ENCODE results near the gene MCRIP2.

The MCRIP2 gene

DNA sequence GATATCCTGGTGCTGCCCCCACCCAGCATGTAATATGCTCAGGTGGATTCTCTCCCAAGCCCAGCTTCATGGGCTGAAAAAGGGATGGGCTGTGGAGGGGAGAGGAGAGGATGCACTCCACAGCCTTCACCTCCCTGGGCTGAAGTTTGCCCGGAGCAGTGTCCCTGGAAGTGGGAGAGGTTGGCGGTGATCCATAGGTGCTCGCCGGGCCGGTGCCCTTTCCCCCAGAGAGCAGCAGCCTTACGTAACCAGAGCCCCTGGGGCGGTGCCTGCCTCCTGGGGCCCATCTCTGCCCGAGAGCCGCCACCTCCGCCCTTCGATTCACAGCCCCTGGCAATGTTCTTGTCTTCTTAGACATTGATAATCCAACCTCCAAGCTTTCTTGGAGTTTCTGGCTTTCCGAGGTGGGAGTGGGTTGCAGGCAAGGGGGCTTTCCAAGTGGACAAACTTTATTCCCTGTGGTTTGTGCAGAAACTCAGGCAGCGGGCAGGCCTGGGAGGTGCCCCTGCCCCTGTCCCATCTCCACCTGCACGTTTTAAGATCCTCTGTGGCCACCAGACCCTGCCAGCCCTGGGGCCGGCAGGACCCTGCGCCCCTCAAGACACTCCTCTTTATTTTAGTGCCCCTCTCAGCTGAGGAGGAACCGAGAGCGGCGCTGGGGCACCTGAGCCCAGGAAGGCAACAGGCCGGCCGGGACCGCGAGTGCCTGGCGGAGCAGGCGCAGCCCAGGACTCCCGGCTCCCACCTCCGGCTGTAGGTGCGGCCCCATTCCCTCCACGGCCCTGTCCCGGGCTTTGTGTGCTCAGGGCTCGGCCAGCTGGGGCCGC, 4.4 kb downstream of the MCRIP2 start:
- no peak for DNase-seq
- H3K4me1 Mint-ChIP-seq: peaks cover 27% of the 10 kb centered on the region
- H3K4me3 Mint-ChIP-seq: no peak overlapping the region
- H3K36me3 Mint-ChIP-seq: no peaks in the 10 kb centered on the region
- no peak overlapping the region for H3K27ac Mint-ChIP-seq
- no peaks in the 10 kb centered on the region for H3K27me3 Mint-ChIP-seq
- H3K9me3 Mint-ChIP-seq: no peaks in the 10 kb centered on the region
- CTCF ChIA-PET: no interaction called here

DNA sequence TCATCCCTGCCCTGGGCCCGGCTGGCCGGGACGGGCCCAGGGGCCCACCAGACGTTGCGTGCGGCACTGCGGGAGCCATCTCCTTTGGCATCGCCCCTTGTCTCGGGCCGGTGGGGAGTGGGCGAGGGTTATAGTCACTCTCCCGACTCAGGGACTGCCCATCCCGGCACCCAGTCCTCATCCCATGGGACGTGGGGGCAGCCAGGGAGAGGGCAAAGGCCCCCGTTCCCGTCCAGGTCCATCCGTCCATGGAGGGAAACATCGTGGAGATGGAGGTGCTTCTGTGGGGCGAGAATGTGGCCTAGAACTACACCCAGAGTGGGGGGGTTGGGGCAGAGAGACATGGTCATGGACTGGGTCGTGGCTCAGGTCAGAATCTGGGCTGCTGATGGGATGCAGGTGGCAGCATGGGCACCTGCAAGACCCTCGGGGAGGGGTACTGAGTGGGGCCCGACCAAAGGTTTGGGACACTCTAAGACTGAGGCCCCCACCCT, 5.1 kb downstream of the MCRIP2 start:
- H3K4me3 Mint-ChIP-seq: no peak overlapping the region
- peaks cover 29% of the 10 kb centered on the region for H3K4me1 Mint-ChIP-seq
- H3K27me3 Mint-ChIP-seq: no peaks in the 10 kb centered on the region
- CTCF ChIA-PET: interaction anchor here (1.6 kb wide), 1 partner anchor 34 kb away, joined by 3 read pairs; the partner anchor contains the start of gene STUB1
- H3K36me3 Mint-ChIP-seq: no peaks in the 10 kb centered on the region
- H3K9me3 Mint-ChIP-seq: no peaks in the 10 kb centered on the region
- no peak overlapping the region for H3K27ac Mint-ChIP-seq
- no peak for DNase-seq

DNA sequence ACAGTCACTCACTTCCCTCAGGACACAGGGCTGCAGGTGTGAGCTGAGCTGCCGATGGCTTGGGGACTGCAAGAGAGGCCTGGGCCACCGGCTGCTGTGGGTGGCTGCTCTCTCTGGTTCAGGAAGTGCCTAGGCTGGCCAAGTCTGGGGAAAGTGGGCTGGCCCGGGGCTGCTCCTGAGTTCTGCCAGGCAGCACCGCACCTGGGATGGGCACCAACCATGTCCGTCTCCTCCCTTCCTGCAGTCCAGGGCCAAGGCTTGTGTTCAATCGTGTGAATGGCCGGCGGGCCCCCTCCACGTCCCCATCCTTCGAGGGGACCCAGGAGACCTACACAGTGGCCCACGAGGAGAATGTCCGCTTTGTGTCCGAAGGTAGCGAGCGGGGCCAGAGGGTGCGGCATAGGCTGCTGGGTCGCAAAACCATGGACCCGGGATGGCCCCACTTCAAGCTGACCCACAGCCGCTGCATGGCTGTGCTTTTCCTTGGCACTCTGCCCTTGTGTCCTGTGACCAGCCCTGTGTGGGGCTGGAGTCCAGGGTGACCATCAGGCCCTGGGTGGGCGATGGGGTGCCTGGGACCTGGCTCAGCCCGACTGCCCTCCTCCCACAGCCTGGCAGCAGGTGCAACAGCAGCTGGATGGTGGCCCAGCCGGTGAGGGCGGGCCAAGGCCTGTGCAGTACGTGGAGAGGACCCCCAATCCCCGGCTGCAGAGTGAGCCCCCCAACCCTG, 5.7 kb downstream of the MCRIP2 start:
- H3K27ac Mint-ChIP-seq: no peak overlapping the region
- H3K36me3 Mint-ChIP-seq: no peaks in the 10 kb centered on the region
- CTCF ChIA-PET: interaction anchor here (0.7 to 1.6 kb wide), 3 partner anchors 11 to 152 kb away, joined by 3 read pairs; partner anchors contain the start of genes METTL26 and STUB1
- H3K9me3 Mint-ChIP-seq: no peaks in the 10 kb centered on the region
- peaks cover 29% of the 10 kb centered on the region for H3K4me1 Mint-ChIP-seq
- no peak overlapping the region for H3K4me3 Mint-ChIP-seq
- H3K27me3 Mint-ChIP-seq: no peaks in the 10 kb centered on the region
- no peak for DNase-seq

DNA sequence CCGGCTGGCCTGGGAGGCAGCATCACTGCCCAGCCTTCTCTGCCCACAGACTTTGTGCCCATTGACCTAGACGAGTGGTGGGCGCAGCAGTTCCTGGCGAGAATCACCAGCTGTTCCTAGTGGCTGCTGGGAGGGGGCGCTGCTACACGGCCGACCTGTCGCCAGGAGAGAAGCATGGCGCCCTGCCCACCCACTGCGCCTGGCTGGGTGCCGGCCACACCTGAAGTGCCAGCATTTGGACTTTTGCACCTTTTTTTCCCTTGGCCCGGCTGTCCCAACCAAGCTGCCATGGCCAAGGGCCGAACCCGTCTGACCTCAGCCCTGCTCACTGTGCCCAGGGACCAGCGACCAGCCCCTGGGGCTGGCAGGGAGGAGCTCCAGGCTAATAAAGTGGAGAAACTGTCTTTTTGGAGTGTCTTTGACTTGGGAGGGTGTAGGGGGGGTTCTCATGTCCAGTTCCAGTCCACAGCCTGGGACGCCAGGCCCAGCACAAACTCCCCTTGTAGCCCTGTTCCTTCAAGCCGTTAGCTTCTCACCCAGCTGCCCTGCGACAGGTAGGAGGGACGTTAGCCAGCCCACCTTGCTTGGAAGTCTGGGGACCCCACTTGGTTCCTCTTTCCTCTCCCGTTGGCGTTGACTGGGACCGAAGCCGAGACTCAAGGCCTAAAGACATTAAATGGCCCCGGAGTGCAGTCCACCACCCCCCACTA, 6.6 kb downstream of the MCRIP2 start:
- Mint-ChIP-seq H3K36me3 (peaks cover 1% of the 10 kb centered on the region), H3K9me3 (no peaks in the 10 kb centered on the region), H3K4me3 (peak overlapping the region; percentile 74), H3K27me3 (no peaks in the 10 kb centered on the region), H3K4me1 (peaks cover 25% of the 10 kb centered on the region), H3K27ac (peak overlapping the region; percentile 81)
- DNase-seq: peak; percentile 54
- CTCF ChIA-PET: interaction anchor here (0.7 to 1.6 kb wide), 4 partner anchors 12 to 153 kb away, joined by 3 read pairs; partner anchors contain the start of genes METTL26 and STUB1

DNA sequence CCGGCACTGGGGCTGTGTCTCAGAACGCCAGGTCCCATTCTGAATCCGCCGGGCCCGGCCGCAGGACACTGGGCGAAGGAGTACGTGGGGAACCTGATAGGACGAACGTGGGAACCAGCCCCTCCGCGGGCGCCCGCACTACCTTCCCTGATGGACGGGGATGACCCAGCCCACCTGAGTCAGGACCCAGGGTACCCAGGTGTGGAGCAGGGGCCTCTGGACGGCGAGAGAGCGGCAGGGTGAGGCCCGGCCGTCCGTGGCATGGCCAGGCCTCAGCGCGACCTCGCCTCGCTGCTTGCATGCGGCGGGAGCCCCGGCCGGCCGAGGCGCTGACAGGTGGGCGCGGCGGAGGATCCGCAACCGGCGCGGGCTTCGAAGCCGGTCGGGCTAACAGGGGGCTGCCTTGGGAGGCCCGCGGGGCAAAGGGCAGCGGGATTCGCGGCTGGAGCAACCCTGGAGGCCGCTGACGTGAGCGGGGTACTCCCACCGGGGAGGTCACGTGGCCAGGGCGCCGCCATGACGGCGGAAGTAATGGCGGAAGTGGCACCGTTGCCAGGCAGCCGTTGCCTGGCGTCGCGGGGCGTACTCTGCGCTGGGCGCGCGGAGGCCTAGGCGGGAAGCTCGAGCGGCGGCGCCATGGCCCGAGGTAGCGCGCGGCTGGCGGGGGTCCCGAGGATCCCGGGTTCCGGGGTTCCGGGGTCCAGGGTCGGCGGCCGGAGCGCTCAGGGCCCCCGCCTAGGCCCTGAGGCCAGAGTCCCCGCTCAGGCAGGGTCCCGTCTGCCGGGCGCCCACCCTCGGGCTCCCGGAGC, 7.4 kb downstream of the MCRIP2 start, which contains the start of gene WDR90:
Gene WDR90, plus strand, starts transcription at position 585 of the 809 bp plus-strand sequence. Its CDS starts 52 bp downstream, at position 637.
- no peaks in the 10 kb centered on the region for H3K9me3 Mint-ChIP-seq
- DNase-seq: peak; percentile 96
- peak within 1 kb of the TSS; percentile 81 for H3K27ac Mint-ChIP-seq
- peak within 1 kb of the TSS; percentile 75 for H3K4me3 Mint-ChIP-seq
- peaks cover 1% of the 10 kb centered on the region for H3K36me3 Mint-ChIP-seq
- CTCF ChIA-PET: interaction anchor here (0.7 kb wide), 1 partner anchor 13 kb away, joined by 3 read pairs; the partner anchor contains the start of gene METTL26
- H3K27me3 Mint-ChIP-seq: no peaks in the 10 kb centered on the region
- H3K4me1 Mint-ChIP-seq: peaks cover 21% of the 10 kb centered on the region

DNA sequence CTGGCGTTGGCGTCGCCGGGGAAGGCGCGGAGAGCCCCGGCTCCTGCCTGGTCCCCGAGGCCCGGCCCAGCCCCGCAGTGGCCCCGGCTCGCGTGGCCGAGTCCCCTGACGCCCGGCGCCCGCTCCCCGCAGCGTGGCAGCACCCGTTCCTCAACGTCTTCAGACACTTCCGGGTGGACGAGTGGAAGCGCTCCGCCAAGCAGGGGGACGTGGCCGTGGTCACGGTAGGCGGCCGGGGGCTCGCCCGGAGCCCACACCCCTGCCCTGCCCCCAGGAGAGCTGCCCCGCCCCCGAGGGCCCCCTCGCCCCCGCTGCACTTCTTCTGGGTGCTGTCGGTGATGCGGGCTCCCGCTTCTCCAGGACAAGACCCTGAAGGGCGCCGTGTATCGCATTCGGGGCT, 8.0 kb downstream of the MCRIP2 start:
- peak; percentile 58 for DNase-seq
- Mint-ChIP-seq H3K27ac (no peak overlapping the region), H3K4me1 (peaks cover 18% of the 10 kb centered on the region), H3K36me3 (peaks cover 1% of the 10 kb centered on the region), H3K27me3 (no peaks in the 10 kb centered on the region), H3K9me3 (no peaks in the 10 kb centered on the region), H3K4me3 (peak overlapping the region; percentile 75)
- CTCF ChIA-PET: interaction anchor here (0.9 kb wide), 1 partner anchor 10 kb away, joined by 4 read pairs; no protein-coding TSS in a partner anchor

DNA sequence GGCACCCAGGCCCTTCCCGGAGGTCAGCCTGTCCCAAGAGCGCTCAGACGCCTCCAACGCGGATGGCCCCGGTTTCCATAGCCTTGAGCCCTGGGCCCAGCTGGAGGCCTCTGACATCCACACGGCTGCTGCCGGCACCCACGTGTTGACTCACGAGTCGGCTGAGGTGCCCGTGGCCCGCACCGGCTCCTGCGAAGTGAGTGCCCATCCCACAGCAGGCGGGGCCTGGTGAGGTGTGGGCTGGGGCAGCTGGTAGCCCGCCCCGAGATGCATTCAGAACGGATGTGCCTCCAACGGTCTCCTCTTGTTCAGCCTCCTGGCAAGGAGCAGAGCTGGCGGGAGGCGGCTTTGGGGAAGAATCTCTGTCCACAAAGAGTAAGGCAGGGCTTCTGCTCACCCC, 10.2 kb downstream of the MCRIP2 start:
- Mint-ChIP-seq H3K27ac (no peak overlapping the region), H3K9me3 (no peaks in the 10 kb centered on the region), H3K4me1 (peaks cover 17% of the 10 kb centered on the region), H3K4me3 (no peak overlapping the region), H3K36me3 (peaks cover 1% of the 10 kb centered on the region), H3K27me3 (no peaks in the 10 kb centered on the region)
- CTCF ChIA-PET: interaction anchor here (1.2 kb wide), 1 partner anchor 12 kb away, joined by 3 read pairs; no protein-coding TSS in a partner anchor
- DNase-seq: no peak

DNA sequence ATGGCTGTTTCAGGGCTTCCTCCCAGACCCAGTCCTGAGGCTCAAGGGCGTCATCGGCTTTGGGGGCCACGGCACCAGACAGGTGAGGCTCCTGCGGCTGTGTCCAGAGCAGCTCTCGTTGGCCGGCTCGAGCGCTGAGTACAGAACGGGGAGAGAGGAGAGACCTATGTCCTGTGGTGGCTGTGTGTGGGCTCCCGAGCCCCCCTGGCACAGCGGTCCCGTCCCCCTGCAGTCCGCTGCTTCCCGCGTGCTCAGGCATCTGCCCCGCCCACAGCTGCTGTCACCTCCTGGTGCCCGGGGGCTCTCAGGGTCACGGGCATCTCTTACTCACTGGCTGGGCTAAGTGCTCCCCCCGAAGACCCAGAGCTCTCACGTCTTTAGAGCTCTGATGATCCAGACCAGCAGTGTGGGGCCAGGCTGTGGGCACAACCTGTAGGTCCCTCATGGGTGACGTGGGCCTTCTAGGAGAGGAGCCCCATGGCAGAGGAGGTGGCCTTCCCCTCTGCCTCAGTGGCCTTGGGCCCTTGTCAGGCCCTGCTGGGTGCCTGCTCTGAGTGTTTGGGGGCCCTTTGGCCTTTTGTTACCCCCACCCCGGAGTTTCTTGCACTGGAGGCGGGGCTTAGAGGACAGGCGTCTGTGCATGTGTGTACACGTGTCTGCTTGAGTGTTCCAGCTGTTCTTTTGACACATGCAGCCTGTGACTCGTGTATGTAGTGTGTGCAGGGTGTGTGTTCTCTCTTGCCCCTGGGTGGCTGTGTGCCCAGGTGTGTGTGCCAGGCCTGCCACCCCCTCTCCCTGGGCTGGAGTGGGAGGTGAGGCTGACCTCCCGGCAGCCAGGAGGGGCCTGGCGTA, 11.1 kb downstream of the MCRIP2 start:
- Mint-ChIP-seq H3K27me3 (no peaks in the 10 kb centered on the region), H3K4me3 (no peak overlapping the region), H3K36me3 (peaks cover 1% of the 10 kb centered on the region), H3K4me1 (peaks cover 17% of the 10 kb centered on the region), H3K9me3 (no peaks in the 10 kb centered on the region), H3K27ac (no peak overlapping the region)
- no peak for DNase-seq
- CTCF ChIA-PET: interaction anchor here (1.1 kb wide), 1 partner anchor 73 kb away, joined by 3 read pairs; no protein-coding TSS in a partner anchor

DNA sequence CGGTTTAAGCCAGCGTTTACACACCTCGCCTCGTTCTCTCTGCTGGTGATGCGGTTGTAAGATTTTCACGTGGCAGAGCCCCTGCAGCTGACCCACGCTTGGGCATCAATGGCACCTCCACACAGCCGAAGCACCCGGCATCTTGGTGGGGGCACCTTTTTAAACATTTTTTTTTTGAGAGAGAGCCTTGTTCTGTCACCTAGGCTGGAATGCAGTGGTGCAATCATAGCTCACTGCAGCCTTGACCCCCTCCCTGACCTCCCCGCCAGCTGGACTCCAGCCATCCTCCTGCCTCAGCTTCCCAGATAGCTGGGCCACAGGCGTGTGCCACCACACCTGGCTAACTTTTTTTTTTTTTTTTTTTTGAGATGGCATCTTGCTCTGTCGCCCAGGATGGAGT, 12.4 kb downstream of the MCRIP2 start:
- CTCF ChIA-PET: no interaction called here
- H3K4me3 Mint-ChIP-seq: no peak overlapping the region
- no peaks in the 10 kb centered on the region for H3K9me3 Mint-ChIP-seq
- no peak for DNase-seq
- no peak overlapping the region for H3K27ac Mint-ChIP-seq
- H3K36me3 Mint-ChIP-seq: peaks cover 1% of the 10 kb centered on the region
- H3K27me3 Mint-ChIP-seq: no peaks in the 10 kb centered on the region
- peaks cover 10% of the 10 kb centered on the region for H3K4me1 Mint-ChIP-seq

DNA sequence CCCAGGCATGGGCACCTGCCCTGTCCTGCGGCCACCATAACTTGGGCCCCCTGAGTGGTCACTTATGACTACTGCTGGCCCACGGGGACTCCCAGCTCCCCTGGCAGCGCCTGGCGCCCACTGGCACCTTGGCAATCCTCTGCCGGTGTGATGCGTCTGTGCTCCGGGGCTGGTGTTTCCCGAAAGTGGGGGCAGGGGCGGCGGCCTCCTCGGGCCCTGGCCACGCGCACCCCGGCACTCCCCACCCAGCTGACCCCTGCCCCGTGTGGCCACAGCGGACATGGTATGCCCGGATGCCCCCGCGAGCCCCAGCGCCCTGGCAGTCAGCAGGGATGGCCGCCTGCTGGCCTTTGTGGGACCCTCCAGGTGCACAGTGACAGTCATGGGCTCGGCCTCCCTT, 15.9 kb downstream of the MCRIP2 start:
- Mint-ChIP-seq H3K27ac (no peak overlapping the region), H3K4me3 (no peak overlapping the region), H3K27me3 (no peaks in the 10 kb centered on the region), H3K36me3 (peaks cover 1% of the 10 kb centered on the region), H3K4me1 (peaks cover 5% of the 10 kb centered on the region), H3K9me3 (no peaks in the 10 kb centered on the region)
- no peak for DNase-seq
- CTCF ChIA-PET: no interaction called here

DNA sequence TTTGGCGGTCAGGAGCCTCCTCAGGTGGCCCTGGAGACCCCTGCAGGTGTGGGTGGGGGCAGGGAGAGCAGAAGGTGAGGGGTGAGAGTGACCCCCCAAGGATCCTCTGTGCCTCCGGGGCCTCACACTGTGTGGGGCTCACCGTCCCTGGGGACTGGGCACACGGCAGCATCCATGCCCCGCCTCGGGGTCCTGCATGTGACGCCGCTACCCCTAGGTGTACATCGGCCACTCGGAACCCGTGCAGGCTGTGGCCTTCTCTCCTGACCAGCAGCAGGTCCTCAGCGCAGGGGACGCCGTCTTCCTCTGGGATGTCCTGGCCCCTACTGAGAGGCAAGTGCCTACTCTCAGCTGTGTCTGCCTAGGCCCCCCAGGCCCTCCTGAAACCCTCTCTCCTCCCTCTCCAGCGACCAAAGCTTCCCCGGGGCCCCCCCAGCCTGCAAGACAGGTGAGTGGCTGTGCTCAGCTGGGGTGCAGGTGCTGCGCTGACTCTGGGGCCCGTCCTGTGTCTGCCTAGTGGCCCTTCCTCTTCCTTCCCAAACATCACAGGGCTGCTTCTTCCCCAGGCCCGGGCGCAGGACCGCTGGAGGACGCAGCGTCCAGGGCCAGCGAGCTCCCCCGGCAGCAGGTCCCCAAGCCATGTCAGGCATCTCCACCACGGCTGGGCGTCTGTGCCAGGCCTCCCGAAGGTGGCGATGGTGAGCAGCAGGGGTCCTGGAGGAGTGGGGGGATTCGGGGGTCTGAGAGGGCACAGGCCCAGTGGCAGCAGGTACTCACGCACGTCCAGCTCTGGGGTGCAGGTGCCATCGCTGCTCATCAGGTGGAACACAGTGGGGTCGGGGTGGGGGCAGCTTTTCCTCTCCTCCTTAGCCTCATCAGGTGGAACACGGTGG, 17.3 kb downstream of the MCRIP2 start:
- CTCF ChIA-PET: interaction anchor here (1.2 kb wide), 1 partner anchor 9 kb away, joined by 4 read pairs; no protein-coding TSS in a partner anchor
- no peak for DNase-seq
- Mint-ChIP-seq H3K4me3 (no peak overlapping the region), H3K27ac (no peak overlapping the region), H3K36me3 (no peaks in the 10 kb centered on the region), H3K9me3 (no peaks in the 10 kb centered on the region), H3K4me1 (peaks cover 5% of the 10 kb centered on the region), H3K27me3 (no peaks in the 10 kb centered on the region)

DNA sequence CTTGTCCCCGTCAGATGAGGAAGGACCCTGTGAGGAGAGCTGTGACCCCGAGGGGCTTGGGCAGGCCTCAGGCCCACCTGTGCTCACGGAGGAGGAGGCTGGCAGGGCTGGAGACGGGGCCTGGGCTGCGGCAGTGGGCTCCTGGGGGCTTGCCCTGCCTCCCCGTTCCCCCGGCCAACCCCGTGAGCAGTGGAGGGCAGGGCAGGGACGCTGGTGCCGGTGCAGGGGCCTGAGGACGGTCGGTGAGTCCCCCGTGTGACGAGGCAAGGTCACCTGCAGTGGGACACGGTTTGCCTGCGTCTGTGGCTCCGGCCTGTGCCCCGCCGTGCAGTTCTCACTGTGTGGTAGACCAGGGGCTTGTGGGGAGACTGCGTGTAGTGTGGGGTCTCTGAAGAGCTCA, 18.0 kb downstream of the MCRIP2 start:
- H3K4me3 Mint-ChIP-seq: no peak overlapping the region
- H3K27me3 Mint-ChIP-seq: no peaks in the 10 kb centered on the region
- no peaks in the 10 kb centered on the region for H3K36me3 Mint-ChIP-seq
- no peak for DNase-seq
- no peaks in the 10 kb centered on the region for H3K9me3 Mint-ChIP-seq
- no peak overlapping the region for H3K27ac Mint-ChIP-seq
- CTCF ChIA-PET: interaction anchor here (1.2 kb wide), 1 partner anchor 9 kb away, joined by 4 read pairs; no protein-coding TSS in a partner anchor
- peaks cover 5% of the 10 kb centered on the region for H3K4me1 Mint-ChIP-seq

Measured in activated naive CD4-positive, alpha-beta T cell treated with anti-CD3 and anti-CD28 coated beads, Interleukin-2, amount 10 ng/mL, durations not matched to agents 7 days and 5 days (primary cell).